ENCODE data around the gene HSPA1L. TPM values are rescaled to one million over a fixed set of nuclear protein-coding genes. Genes with fewer than 3 reads are reported as not detected.
A peak's percentile ranks its signal among the peaks of the same experiment; 100 is the strongest.
"Not testable (repeated sequence)": the region's sequence is repeated elsewhere in the genome, so short reads cannot be mapped to it uniquely, and the experiment has no call there.

HSPA1L gene
- polyA plus RNA-seq, 2 of the 4 experiments (the other 2 are of a cell fraction), result 1.2 to 1.7 TPM

- CTCF ChIA-PET, result interaction anchor here (0.6 to 3.3 kb wide), 6 partner anchors 9 to 150 kb away, joined by 3 to 27 read pairs (median 6); partner anchors contain the start of genes CLIC1 and LSM2
- peak overlapping the region; percentile 95 for H3K4me2 ChIP-seq
- DNase-seq (ENCODE audit: low read depth in 1 of 2, low spot score in 1 of 2) (no peak), ATAC-seq (peak in 1 of 2 experiments; percentile 23; a peak in 2 of 6 replicates), FAIRE-seq (no peak)
- H3K4me3 ChIP-seq, result peak overlapping the region; percentile 97
- TF ChIP-seq POLR2AphosphoS2 (conservative IDR thresholded peaks at IDR 0.05; ENCODE audit: low read length) (no peak), CBX8 (IDR thresholded peaks at IDR 0.05) (no peak), HDAC2 (IDR thresholded peaks at IDR 0.05) (no peak), RNF2 (IDR thresholded peaks at IDR 0.05; ENCODE audit: borderline replicate concordance, low read depth) (no peak), EP300 (IDR thresholded peaks at IDR 0.05) (no peak), FOSL2 (IDR thresholded peaks at IDR 0.05) (no peak), FOSL2 (CRISPR knock-in tag; IDR thresholded peaks at IDR 0.05) (no peak), HOXA7 (CRISPR knock-in tag; IDR thresholded peaks at IDR 0.05) (no peak), GATA3 (IDR thresholded peaks at IDR 0.05; ENCODE audit: borderline replicate concordance) (no peak), ZSCAN20 (CRISPR knock-in tag; IDR thresholded peaks at IDR 0.05) (no peak)
- H3K9me3 ChIP-seq, result no peaks in the 10 kb centered on the region
- H3K4me1 ChIP-seq, result peaks cover 23% of the 10 kb centered on the region; the same call in 2 of the 3 replicates
- POLR2A ChIA-PET, result interaction anchor here (0.6 to 1.8 kb wide), 5 partner anchors 13 to 36 kb away, joined by 5 to 19 read pairs (median 6); partner anchors contain the start of genes HSPA1A, HSPA1B, HSPA1L and LSM2
- 7% methylated on average over 5 of the region's 7 CpGs for WGBS (ENCODE audit: missing lambda C conversion rate)
- H3K27ac ChIP-seq, result peak overlapping the region; percentile 94 to 97
Observed at GRCh38 chr6:31794294-31794865, 20.7 kb downstream of the HSPA1L start.

DNA sequence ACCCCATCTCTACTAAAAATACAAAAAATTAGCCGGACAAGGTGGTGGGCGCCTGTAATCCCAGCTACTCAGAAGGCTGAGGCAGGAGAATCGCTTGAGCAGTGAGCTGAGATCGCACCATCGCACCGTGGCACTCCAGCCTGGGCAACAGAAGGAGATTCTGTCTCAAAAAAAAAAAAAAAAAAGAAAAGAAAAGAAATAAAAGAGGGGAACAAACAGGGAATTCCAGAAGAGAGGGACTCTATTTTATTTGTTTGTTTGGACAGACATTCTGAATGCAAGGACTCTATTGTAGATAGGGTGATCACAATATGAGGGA is 21.2 kb downstream of the HSPA1L start:
- POLR2A ChIA-PET, result interaction anchor here (0.7 kb wide), 1 partner anchor 66 kb away, joined by 5 read pairs; no protein-coding TSS in a partner anchor
- CTCF ChIA-PET, result interaction anchor here (0.6 kb wide), 1 partner anchor 70 kb away, joined by 3 read pairs; no protein-coding TSS in a partner anchor
- not testable (repeated sequence) for DNase-seq (ENCODE audit: low read depth in 1 of 2, low spot score in 1 of 2)

GRCh38 chr6:31792761-31793171 is 22.3 kb downstream of the HSPA1L start:
- ATAC-seq, result no peak

More for the DNA sequence above, 21.2 kb downstream of the HSPA1L start:
- Histone ChIP-seq H3K4me3 (peak overlapping the region; percentile 97; the same call in 2 of the 3 replicates), H3K4me1 (peaks cover 23% of the 10 kb centered on the region; the same call in 2 of the 3 replicates), H3K27ac (peak overlapping the region; percentile 94 to 97; a peak in 5 of 6 replicates), H3K4me2 (peak overlapping the region; percentile 95)
- WGBS (ENCODE audit: missing lambda C conversion rate), result 89% methylated on average over 6 of the region's 6 CpGs
- not testable (repeated sequence) for ATAC-seq, H3K9me3 ChIP-seq, FAIRE-seq

More at GRCh38 chr6:31792761-31793171, 22.3 kb downstream of the HSPA1L start:
- no peak overlapping the region for H3K4me3 ChIP-seq
- H3K4me2 ChIP-seq, result no peak overlapping the region
- no peaks in the 10 kb centered on the region for H3K9me3 ChIP-seq
- H3K27ac ChIP-seq, result peak overlapping the region in 1 of 2 experiments; percentile 58; a peak in 3 of 6 replicates
- WGBS (ENCODE audit: missing lambda C conversion rate), result 82% methylated on average over 8 of the region's 12 CpGs
- no peak for FAIRE-seq
- no peak for TF ChIP-seq HES2 (IDR thresholded peaks at IDR 0.05)
- TF ChIP-seq, protein P1, sequence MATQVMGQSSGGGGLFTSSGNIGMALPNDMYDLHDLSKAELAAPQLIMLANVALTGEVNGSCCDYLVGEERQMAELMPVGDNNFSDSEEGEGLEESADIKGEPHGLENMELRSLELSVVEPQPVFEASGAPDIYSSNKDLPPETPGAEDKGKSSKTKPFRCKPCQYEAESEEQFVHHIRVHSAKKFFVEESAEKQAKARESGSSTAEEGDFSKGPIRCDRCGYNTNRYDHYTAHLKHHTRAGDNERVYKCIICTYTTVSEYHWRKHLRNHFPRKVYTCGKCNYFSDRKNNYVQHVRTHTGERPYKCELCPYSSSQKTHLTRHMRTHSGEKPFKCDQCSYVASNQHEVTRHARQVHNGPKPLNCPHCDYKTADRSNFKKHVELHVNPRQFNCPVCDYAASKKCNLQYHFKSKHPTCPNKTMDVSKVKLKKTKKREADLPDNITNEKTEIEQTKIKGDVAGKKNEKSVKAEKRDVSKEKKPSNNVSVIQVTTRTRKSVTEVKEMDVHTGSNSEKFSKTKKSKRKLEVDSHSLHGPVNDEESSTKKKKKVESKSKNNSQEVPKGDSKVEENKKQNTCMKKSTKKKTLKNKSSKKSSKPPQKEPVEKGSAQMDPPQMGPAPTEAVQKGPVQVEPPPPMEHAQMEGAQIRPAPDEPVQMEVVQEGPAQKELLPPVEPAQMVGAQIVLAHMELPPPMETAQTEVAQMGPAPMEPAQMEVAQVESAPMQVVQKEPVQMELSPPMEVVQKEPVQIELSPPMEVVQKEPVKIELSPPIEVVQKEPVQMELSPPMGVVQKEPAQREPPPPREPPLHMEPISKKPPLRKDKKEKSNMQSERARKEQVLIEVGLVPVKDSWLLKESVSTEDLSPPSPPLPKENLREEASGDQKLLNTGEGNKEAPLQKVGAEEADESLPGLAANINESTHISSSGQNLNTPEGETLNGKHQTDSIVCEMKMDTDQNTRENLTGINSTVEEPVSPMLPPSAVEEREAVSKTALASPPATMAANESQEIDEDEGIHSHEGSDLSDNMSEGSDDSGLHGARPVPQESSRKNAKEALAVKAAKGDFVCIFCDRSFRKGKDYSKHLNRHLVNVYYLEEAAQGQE (IDR thresholded peaks at IDR 0.05), result no peak
- TF ChIP-seq RFX5 (IDR thresholded peaks at IDR 0.05), result no peak
- TF ChIP-seq FOSL2 (IDR thresholded peaks at IDR 0.05), result no peak
- TF ChIP-seq FOSL2 (CRISPR knock-in tag; IDR thresholded peaks at IDR 0.05), result 0 out of 2 replicates have a peak, but pooled peaks have one; percentile 5
- no peak for TF ChIP-seq TP53 (CRISPR knock-in tag; IDR thresholded peaks at IDR 0.05)
- peaks cover 23% of the 10 kb centered on the region; the same call in 2 of the 3 replicates for H3K4me1 ChIP-seq
- DNase-seq (ENCODE audit: low read depth in 1 of 2, low spot score in 1 of 2), result peak in 1 of 2 experiments; percentile 27
- CTCF ChIA-PET, result interaction anchor here (1.0 to 2.8 kb wide), 4 partner anchors 8 to 22 kb away, joined by 3 to 17 read pairs (median 6); partner anchors contain the start of gene LSM2
- POLR2A ChIA-PET, result interaction anchor here (1.6 to 1.9 kb wide), 2 partner anchors 23 to 54 kb away, joined by 3 to 8 read pairs; partner anchors contain the start of genes HSPA1A and HSPA1L
